HL-60/S4 (cell line): ENCODE results near the gene TYMS.

ENCODE experiments used
- in situ Hi-C: fragments of 300-500 bp; cut with MboI; formaldehyde crosslinking; loops from 2 replicates; pipeline ENCODE4 v1.14.3; 2022; ENCODE audit warnings: low sequenced_read_pairs

Gene TYMS

DNA sequence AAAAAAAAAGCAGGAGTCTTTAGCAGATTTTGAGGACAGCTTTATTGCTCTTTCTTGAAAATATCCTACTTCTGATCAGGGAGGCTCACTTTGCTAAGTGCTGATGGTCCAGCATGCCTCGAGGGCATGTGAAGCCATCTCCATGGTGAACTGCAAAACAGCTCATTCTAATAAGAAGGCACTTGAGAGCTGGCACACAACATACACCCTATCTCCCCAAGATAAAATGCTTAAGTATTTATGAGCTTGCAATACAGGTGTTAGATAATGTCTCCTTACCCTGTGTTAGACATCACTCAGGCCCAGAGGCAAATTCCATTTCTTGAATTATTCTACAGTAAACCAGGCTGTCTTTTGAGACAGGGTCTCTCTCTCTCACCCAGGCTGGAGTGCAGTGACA lies 52.3 kb downstream of the TYMS start:
- in situ Hi-C loops, result no loop called here

DNA sequence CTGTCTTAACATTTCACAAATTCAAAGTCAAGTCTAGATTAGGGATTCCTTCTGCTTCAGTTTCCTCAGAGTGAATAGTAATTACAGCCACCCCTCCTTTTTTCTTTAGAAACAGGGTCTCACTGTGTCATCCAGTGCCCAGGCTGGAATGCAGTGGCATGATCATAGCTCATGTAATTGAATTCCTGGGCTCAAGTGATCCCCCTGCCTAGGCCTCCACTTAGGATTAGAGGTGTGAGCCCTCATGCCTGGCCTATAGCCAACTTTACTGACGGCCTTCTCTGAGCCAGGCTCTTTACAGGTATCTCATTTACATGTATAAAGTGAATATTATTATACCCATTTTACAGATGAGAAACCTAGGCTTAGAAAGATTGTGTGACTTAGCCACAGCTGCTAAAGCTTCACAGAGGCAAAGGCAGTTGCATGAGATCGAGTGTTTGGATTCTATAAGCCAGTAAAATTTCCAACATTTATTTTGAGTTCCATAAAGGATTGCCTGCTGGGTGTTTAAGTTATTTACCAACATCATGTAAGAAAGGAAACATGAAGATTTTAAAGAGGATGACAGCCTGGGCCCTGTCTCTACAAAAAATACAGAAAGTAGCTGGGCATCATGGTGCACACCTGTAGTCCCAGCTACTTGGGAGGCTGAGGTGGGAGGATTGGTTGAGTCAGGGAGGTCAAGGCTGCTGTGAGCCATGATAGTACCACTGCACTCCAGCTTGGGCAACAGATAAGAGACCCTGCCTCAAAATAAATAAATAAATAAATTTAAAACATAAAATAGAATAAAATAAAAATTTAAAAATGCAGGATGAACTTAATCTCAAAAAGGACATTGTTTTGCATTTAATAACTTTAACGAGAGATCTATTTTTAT lies 53.2 kb downstream of the TYMS start:
- in situ Hi-C loops, result no loop called here

DNA sequence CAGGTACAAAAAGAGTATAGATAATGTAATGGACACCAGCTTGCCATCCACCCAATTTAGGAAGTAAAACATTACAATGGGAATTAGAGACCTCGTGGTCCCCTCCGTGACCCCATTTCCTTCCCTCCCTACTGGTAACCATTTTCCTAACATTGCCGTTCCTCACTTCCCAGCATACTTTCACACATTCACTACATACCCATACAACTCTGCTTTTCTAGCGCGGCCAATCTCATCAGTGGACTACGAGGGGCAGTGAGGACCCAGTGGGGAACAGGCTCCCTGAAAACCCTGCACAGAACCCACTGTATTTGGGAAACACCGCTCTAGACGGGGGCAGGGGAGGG lies 53.8 kb downstream of the TYMS start:
- in situ Hi-C loops, result no loop called here

DNA sequence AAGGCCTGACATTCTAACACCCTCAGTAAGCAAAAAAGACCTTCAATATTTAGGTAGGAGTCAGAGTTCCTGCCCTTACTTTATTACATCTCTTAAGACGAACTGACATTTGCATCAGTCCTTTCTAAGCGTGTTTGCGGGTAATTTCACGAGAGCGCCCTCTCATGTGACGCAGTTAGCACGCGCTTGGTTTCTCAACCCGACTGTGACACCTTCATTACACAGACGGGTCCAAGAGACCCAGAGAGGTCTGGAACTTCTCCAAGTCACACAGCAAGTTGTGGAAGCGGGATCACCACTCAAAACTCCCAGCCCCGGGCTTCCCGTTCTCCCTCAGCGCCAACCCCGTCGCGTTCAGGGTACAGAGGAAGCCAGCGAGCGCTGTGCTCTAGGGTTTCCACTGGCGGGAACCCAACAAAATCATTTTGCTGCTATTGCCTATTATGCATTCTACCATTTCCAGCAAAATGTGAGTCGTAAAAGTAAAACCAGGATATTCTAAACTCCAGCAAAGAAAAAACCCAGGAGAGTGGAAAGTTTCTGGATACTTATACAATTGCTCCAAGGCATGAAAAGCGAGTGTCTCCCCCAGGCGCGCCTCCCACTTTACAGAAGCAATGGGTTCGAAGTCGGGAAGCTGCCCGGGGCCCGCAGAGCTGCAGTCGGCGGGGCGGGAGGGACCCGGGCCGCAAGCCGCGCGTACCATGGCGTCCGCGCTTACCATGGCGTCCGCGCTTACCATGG lies 54.4 kb downstream of the TYMS start:
- in situ Hi-C loops, result no loop called here

DNA sequence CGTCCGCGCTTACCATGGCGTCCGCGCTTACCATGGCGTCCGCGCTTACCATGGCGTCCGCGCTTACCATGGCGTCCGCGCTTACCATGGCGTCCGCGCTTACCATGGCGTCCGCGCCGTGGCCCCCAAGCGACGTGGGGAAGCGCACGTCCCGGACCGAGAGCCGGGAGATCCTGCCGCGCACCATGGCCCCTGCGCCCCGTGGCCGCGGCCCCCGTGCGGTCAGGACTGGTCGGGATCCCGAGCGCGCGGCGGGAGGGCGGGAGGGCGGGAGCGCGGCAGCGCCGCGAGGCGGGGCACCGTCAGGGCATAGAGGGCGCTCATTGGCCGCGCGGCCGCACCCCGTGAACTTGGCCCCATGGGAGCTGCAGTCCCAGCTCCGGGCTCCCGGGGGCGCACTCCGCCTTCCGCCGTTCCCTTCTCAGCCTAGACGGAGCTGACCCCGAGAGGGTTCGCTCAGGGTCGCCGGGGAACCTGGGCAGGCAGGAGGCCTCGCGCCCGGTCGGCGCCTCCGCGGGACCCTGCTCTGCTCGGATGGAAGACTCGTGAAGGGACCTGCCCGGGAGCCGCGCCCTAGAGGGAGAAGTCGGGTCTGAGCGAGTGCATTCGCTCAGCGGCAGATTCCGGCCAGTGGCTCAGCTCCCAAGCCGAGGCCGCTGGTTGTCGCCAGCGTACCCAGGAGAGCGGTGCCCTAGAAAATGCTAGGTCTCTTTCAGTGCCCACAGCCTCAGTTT lies 55.1 kb downstream of the TYMS start, which contains the start of gene ENOSF1:
Gene ENOSF1, minus strand, starts transcription at position 230 of the 734 bp plus-strand sequence. Its CDS starts 43 bp downstream, at position 187.
- in situ Hi-C loops, result no loop called here

DNA sequence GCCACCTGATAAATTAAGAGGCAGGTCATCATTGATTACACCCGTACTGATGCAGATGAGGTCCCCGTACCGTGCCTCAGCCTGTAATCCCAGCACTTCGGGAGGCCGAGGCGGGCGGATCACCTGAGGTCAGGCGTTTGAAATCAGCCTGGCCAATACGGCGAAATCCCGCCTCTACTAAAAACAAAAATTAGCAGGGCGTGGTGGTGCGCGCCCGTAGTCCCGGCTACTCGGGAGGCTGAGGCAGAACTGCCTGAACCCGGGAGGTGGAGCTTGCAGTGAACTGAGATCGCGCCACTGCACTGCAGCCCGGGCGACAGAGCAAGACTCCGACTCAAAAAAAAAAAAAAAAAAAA lies 55.7 kb downstream of the TYMS start:
- in situ Hi-C loops, result no loop called here

DNA sequence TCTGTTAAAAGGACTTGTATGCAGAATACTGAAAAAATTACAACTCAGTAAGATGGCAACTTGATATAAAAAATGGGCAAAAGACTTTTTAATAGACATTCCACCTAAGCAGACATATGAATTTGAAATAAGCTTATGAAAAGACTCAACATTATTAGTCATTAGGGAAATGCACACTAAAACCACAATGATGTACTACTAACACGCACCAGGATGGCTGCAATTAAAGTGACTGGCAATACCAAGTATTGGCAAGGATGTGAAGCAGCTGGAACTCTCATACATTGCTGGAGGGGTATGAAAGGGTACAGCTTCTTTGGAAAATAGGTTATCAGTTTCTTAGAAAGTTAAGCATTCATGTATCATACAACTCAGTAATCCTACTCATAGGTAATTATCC lies 58.2 kb downstream of the TYMS start:
- in situ Hi-C loops, result no loop called here

DNA sequence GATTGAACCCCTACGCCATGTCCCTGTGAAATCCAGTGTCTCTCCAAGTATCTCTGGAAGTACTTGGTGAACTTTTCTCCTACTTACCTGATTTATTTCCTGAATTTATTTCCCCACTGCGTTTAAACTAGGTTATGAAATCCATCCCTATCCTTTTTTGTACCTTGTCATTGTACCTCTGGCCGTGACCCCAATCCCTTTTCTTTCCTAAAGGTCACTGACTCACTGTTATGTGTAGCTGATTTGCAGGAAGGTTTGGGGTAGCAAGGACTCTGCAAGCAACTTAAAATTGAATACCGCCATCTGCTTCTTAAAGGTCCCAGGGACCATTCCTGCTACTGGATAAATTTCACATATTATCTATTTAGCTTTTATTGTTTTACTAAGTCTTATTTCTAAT lies 59.5 kb downstream of the TYMS start:
- in situ Hi-C loops, result no loop called here
